ENCODE measurements around the gene VANGL1. TPM values are rescaled to one million over a fixed set of nuclear protein-coding genes. Genes with fewer than 3 reads are reported as not detected.
A peak's percentile ranks its signal among the peaks of the same experiment; 100 is the strongest.

The VANGL1 gene
- total and polyA plus RNA-seq, 12 donors: 2.0 to 19.1 (median 10.6) TPM

DNA sequence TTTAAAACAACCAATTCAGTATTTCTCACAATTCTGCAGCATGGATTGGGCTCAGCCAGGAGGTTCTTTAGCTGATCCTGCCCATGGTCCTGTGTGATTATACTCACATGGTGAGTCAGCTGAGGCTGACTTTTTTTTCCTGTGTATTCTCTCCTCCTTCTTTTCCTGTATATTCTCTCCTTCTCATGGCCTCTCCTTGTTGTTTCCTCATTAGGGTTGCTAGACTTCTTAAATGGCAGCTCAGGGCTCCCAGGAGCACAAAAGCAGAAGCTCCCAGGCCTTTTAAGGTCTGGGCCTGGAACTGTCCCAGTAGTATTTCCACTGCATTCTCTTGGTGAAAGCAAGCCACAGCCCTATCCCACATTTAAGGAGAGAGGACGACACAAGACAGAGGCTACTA lies 26.8 kb downstream of the VANGL1 start:
- no peak overlapping the region for H3K27ac ChIP-seq
- peaks cover 7 to 11% of the 10 kb centered on the region in 2 donors for H3K4me1 ChIP-seq (replicated peaks in 1 of 2)
- no peaks in the 10 kb centered on the region for H3K9me3 ChIP-seq (replicated peaks in 1 of 3)
- DNase-seq: no peak
- 80 to 100% (median 94%) methylated on average over 1 of the region's 1 CpG for WGBS, 4 donors
- H3K36me3 ChIP-seq (replicated peaks in 1 of 2): no peaks in the 10 kb centered on the region
- no peaks in the 10 kb centered on the region for H3K27me3 ChIP-seq
- intact Hi-C loops (cut with DNase I): no loop called here
- no peak for TF ChIP-seq POLR2A (IDR thresholded peaks at IDR 0.05)
- TF ChIP-seq, protein P1, sequence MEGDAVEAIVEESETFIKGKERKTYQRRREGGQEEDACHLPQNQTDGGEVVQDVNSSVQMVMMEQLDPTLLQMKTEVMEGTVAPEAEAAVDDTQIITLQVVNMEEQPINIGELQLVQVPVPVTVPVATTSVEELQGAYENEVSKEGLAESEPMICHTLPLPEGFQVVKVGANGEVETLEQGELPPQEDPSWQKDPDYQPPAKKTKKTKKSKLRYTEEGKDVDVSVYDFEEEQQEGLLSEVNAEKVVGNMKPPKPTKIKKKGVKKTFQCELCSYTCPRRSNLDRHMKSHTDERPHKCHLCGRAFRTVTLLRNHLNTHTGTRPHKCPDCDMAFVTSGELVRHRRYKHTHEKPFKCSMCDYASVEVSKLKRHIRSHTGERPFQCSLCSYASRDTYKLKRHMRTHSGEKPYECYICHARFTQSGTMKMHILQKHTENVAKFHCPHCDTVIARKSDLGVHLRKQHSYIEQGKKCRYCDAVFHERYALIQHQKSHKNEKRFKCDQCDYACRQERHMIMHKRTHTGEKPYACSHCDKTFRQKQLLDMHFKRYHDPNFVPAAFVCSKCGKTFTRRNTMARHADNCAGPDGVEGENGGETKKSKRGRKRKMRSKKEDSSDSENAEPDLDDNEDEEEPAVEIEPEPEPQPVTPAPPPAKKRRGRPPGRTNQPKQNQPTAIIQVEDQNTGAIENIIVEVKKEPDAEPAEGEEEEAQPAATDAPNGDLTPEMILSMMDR (IDR thresholded peaks at IDR 0.05): no peak
- no peak overlapping the region for H3K4me3 ChIP-seq

DNA sequence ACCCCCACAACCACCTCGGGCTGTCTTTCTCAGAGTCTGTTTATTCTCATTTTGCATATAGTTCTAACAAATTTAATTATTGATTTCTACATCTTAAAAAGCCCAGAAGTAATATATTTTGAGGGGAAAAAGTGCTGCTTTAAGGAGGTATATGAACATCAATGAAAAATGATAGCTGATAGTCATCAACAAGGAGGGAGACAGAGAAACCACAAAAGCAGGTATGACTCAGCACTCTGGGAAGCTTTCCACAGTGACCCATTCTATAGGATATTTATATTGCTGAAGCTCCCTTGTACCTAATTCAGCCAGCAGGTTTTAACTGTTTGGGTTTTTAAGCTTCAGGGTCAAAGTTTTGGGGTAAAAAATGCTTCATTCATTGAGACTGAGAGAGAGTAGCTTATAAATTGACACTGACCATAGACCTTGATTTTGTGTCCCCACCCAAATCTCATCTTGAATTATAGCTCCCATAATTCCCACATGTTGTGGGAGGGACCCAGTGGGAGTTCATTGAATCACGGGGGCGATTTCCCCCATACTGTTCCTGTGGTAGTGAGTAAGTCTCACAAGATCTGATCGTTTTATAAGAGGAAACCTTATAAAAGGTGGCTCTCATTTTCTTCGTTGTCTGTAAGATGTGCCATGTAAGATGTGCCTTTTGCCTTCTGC lies 27.4 kb downstream of the VANGL1 start:
- no peak for DNase-seq
- Histone ChIP-seq H3K27me3 (no peaks in the 10 kb centered on the region), H3K4me3 (no peak overlapping the region), H3K36me3 (replicated peaks in 1 of 2) (no peaks in the 10 kb centered on the region), H3K27ac (no peak overlapping the region), H3K4me1 (replicated peaks in 1 of 2) (peaks cover 7 to 11% of the 10 kb centered on the region in 2 donors), H3K9me3 (replicated peaks in 1 of 3) (no peaks in the 10 kb centered on the region)
- 92 to 97% (median 95%) methylated on average over 5 of the region's 5 CpGs for WGBS, 4 donors
- intact Hi-C loops (cut with DNase I): no loop called here
- TF ChIP-seq, protein P1 (IDR thresholded peaks at IDR 0.05): no peak
- TF ChIP-seq POLR2A (IDR thresholded peaks at IDR 0.05): no peak

DNA sequence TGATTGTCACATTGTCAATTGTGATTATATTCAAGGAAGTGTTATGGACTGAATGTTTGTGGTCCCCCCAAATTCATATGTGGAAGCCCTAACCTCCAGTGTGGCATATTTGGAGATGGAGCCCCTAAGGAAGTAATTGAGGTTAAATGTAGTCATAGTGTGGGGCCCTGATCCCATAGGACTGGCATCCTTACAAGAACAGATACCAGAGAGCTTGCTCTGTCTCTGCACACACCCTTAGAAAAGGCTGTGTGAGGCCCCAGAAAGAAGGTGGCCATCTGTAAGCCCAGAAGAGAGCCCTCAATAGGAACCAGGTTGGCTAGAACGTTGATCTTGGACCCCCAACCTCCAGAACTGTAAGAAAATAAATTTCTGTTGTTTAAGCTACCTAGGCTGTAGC lies 28.1 kb downstream of the VANGL1 start:
- Histone ChIP-seq H3K36me3 (replicated peaks in 1 of 2) (no peaks in the 10 kb centered on the region), H3K4me1 (replicated peaks in 1 of 2) (peaks cover 6 to 10% of the 10 kb centered on the region in 2 donors), H3K27ac (no peak overlapping the region), H3K4me3 (no peak overlapping the region), H3K9me3 (replicated peaks in 1 of 3) (no peaks in the 10 kb centered on the region), H3K27me3 (no peaks in the 10 kb centered on the region)
- DNase-seq: no peak
- no peak for TF ChIP-seq POLR2A (IDR thresholded peaks at IDR 0.05)
- intact Hi-C loops (cut with DNase I): no loop called here
- 82 to 100% (median 90%) methylated on average over 1 of the region's 1 CpG for WGBS, 4 donors

DNA sequence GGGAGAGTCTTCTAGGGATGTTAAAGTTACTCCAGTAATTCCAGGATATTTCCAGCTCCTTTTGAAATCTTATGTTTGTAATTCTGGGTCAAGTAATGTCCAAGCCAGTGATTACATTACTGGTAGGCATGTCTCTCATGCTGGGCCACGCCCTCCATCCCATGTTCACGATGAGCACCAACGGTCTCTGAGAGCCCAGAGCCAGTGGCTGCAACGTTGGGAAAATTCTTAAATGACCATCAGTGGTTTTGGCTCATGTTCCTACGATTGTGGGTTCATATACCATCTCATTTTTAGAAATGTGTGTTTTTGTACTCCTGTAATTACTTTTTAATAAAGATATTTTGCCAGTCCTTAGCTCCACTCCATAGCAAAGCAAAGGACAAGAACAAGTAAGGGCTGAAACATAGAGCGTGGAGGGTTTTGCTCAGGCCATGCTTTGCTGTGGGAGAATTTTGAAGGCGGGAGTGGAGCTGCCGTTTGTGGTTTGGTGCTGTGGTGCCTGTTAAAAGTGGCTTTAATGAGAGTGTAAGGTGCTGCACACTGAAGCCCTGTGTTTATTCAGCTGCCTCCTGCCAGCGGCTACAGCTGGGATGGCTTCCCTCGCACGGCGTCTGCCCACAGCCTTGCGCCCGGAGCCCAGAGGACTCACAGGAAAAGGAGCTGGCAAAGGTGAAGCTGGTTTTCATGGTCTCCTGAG lies 28.9 kb downstream of the VANGL1 start:
- WGBS, 4 donors: 84 to 90% (median 87%) methylated on average over 10 to 14 of the region's 14 CpGs
- no peaks in the 10 kb centered on the region for H3K36me3 ChIP-seq (replicated peaks in 1 of 2)
- intact Hi-C loops (cut with DNase I): no loop called here
- TF ChIP-seq, protein P1 (IDR thresholded peaks at IDR 0.05): no peak
- no peak for TF ChIP-seq POLR2A (IDR thresholded peaks at IDR 0.05)
- no peaks in the 10 kb centered on the region for H3K27me3 ChIP-seq
- no peak overlapping the region for H3K27ac ChIP-seq
- H3K4me3 ChIP-seq: no peak overlapping the region
- peaks cover 0 to 3% of the 10 kb centered on the region in 2 donors for H3K4me1 ChIP-seq (replicated peaks in 1 of 2)
- peak in 1 of 7 donors; percentile 10 for DNase-seq
- H3K9me3 ChIP-seq (replicated peaks in 1 of 3): no peaks in the 10 kb centered on the region

All from adrenal gland (tissue), 12 donors.